H1 (cell line): Measurements from ENCODE around the gene DCLK1. TPM values are rescaled to one million over a fixed set of nuclear protein-coding genes. Genes with fewer than 3 reads are reported as not detected.

Experiments
- CTCF ChIA-PET: fragments of 300-600 bp; sonication (Branson Sonifier 250); formaldehyde crosslinking; loops from one replicate; lab custom pipeline; 2021; ENCODE audit not compliant: partially characterized antibody; lab: Charles Lee
- POLR2A ChIA-PET: fragments of 300-600 bp; sonication (Branson Sonifier 250); formaldehyde crosslinking; loops from one replicate; lab custom pipeline; 2021; ENCODE audit warnings: inconsistent platforms; ENCODE audit not compliant: partially characterized antibody; lab: Charles Lee
- DNase-seq, 2 experiments: peaks; one replicate each; pipeline versions ENCODE4 v3.0.0 to v3.0.0-alpha.2; 2010 to 2022; ENCODE audit warnings: low spot score in 2 of 2, low read depth in 1 of 2, mixed read lengths in 1 of 2
- FAIRE-seq: peaks from 2 replicates; lab custom pipeline; 2011; peaks lifted over from hg19 to GRCh38; lab: Jason Lieb, UNC
- H2AFZ ChIP-seq: 2 replicates; pipeline ENCODE4 v1.8.1; 2012; ENCODE audit warnings: low read length, inconsistent platforms
- H2AK5ac ChIP-seq: 2 replicates; pipeline ENCODE4 v1.6.1; 2013; ENCODE audit warnings: low read depth, low read length
- H2BK120ac ChIP-seq: replicated peaks from 2 replicates; pipeline ENCODE3; 2013; ENCODE audit warnings: low read depth, low read length, inconsistent platforms
- H2BK12ac ChIP-seq: 2 replicates; pipeline ENCODE4 v1.6.1; 2013; ENCODE audit warnings: low read depth, low read length
- H2BK15ac ChIP-seq: 2 replicates; pipeline ENCODE4 v1.6.1; 2013; ENCODE audit warnings: low read length
- H2BK20ac ChIP-seq: 2 replicates; pipeline ENCODE4 v1.6.1; 2013; ENCODE audit warnings: low read length
- H2BK5ac ChIP-seq: 2 replicates; pipeline ENCODE4 v1.6.1; 2013; ENCODE audit warnings: low read depth, low read length
- H3K14ac ChIP-seq: 2 replicates; pipeline ENCODE4 v1.6.1; 2013; ENCODE audit warnings: inconsistent platforms; ENCODE audit not compliant: insufficient read length
- H3K18ac ChIP-seq: 2 replicates; pipeline ENCODE4 v1.6.1; 2013; ENCODE audit warnings: low read length; ENCODE audit errors: extremely low read depth
- H3K23ac ChIP-seq: 2 replicates; pipeline ENCODE4 v1.6.1; 2013; ENCODE audit warnings: inconsistent platforms; ENCODE audit not compliant: insufficient read length
- H3K23me2 ChIP-seq: 2 replicates; pipeline ENCODE4 v1.6.1; 2013; ENCODE audit warnings: low read depth, low read length
- H3K27ac ChIP-seq: 2 replicates; pipeline ENCODE4 v1.6.1; 2011; ENCODE audit warnings: low read depth, low read length, inconsistent platforms
- H3K27me3 ChIP-seq, 4 experiments: replicated peaks in 1 of 4; 1 replicate in 1 of 4; 2 replicates in 3 of 4; pipeline versions ENCODE4 v1.6.1 to v1.8.1; 2011 to 2013; ENCODE audit warnings: low read length in 3 of 4, mild to moderate bottlenecking in 3 of 4, inconsistent platforms in 2 of 4, mixed read lengths in 2 of 4, moderate library complexity in 1 of 4; ENCODE audit not compliant: control insufficient read depth in 3 of 4, insufficient read depth in 3 of 4; ENCODE audit errors: extremely low read depth in 1 of 4
- H3K36me3 ChIP-seq, 4 experiments: 2 replicates each; pipeline versions ENCODE4 v1.6.1 to v1.8.1; 2011 to 2013; ENCODE audit warnings: mild to moderate bottlenecking in 4 of 4, low read length in 3 of 4, moderate library complexity in 2 of 4, control low read depth in 1 of 4, inconsistent platforms in 1 of 4; ENCODE audit not compliant: insufficient read depth in 4 of 4, control insufficient read depth in 2 of 4
- H3K4ac ChIP-seq: replicated peaks from 2 replicates; pipeline ENCODE3; 2013; ENCODE audit warnings: low read length, low read depth, mixed read lengths, inconsistent platforms; ENCODE audit not compliant: insufficient read length
- H3K4me1 ChIP-seq, 4 experiments: replicated peaks in 1 of 4; 1 replicate in 1 of 4; 2 replicates in 3 of 4; pipeline versions ENCODE4 v1.6.1 to v1.8.1; 2011 to 2013; ENCODE audit warnings: low read length in 3 of 4, inconsistent platforms in 2 of 4, mixed read lengths in 1 of 4; ENCODE audit not compliant: insufficient read depth in 4 of 4, control insufficient read depth in 3 of 4
- H3K4me2 ChIP-seq, 2 experiments: 2 replicates each; pipeline versions ENCODE4 v1.6.1 to v1.8.1; 2011 to 2013; ENCODE audit warnings: low read depth in 2 of 2, low read length in 2 of 2, control low read depth in 1 of 2, inconsistent platforms in 1 of 2, mild to moderate bottlenecking in 1 of 2; ENCODE audit not compliant: insufficient read depth in 1 of 2
- H3K4me3 ChIP-seq, 4 experiments: fragments of 200-600, 300-600 bp in 1 of 4; sonication (generic), shearing (Covaris generic), sonication (Bioruptor Twin) in 1 of 4; 2 replicates each; pipeline versions ENCODE4 v1.5.1 to v1.8.1; 2011 to 2016; ENCODE audit warnings: low read length in 4 of 4, low read depth in 3 of 4, control low read depth in 2 of 4, inconsistent platforms in 2 of 4, mild to moderate bottlenecking in 2 of 4, mixed read lengths in 1 of 4, moderate library complexity in 1 of 4; ENCODE audit not compliant: insufficient read depth in 2 of 4; ENCODE audit errors: extremely low read depth in 1 of 4
- H3K56ac ChIP-seq: replicated peaks from 2 replicates; pipeline ENCODE3; 2013; ENCODE audit warnings: low read depth, mild to moderate bottlenecking, mixed read lengths, low read length, inconsistent platforms; ENCODE audit not compliant: insufficient read length
- H3K79me1 ChIP-seq: 2 replicates; pipeline ENCODE4 v1.6.1; 2013; ENCODE audit warnings: low read depth, low read length, control low read depth
- H3K79me2 ChIP-seq, 2 experiments: 2 replicates each; pipeline versions ENCODE4 v1.6.1 to v1.8.1; 2012 to 2013; ENCODE audit warnings: low read length in 2 of 2, mild to moderate bottlenecking in 2 of 2, inconsistent platforms in 1 of 2; ENCODE audit not compliant: insufficient read depth in 2 of 2, control insufficient read depth in 1 of 2
- H3K9ac ChIP-seq, 4 experiments: replicated peaks in 1 of 4; 1 replicate in 1 of 4; 2 replicates in 3 of 4; pipeline versions ENCODE4 v1.6.1 to v1.8.1; 2011 to 2013; ENCODE audit warnings: low read depth in 3 of 4, low read length in 3 of 4, control low read depth in 2 of 4, mild to moderate bottlenecking in 2 of 4, moderate library complexity in 2 of 4, inconsistent platforms in 1 of 4; ENCODE audit errors: extremely low read depth in 1 of 4
- H3K9me3 ChIP-seq, 2 experiments: 2 replicates each; pipeline versions ENCODE4 v1.6.1 to v1.8.1; 2012 to 2013; ENCODE audit warnings: mild to moderate bottlenecking in 2 of 2, moderate library complexity in 2 of 2, control low read depth in 1 of 2, inconsistent platforms in 1 of 2, low read depth in 1 of 2, low read length in 1 of 2, mixed read lengths in 1 of 2; ENCODE audit not compliant: insufficient read depth in 2 of 2
- H4K20me1 ChIP-seq, 2 experiments: replicated peaks in 1 of 2; 2 replicates each; pipeline versions ENCODE3 to v1.8.1; 2011 to 2013; ENCODE audit warnings: inconsistent platforms in 2 of 2, low read length in 2 of 2, mild to moderate bottlenecking in 1 of 2; ENCODE audit not compliant: insufficient read depth in 2 of 2, control insufficient read depth in 1 of 2
- H4K5ac ChIP-seq: 2 replicates; pipeline ENCODE4 v1.6.1; 2013; ENCODE audit warnings: low read length, low read depth, mixed read lengths, inconsistent platforms; ENCODE audit not compliant: insufficient read length
- H4K8ac ChIP-seq: 2 replicates; pipeline ENCODE4 v1.8.0; 2013; ENCODE audit warnings: mild to moderate bottlenecking, moderate library complexity, low read length, inconsistent platforms; ENCODE audit not compliant: insufficient read depth; ENCODE audit errors: extremely low read depth
- H4K91ac ChIP-seq: replicated peaks from 2 replicates; pipeline ENCODE3; 2013; ENCODE audit warnings: low read length, mixed read lengths, inconsistent platforms; ENCODE audit not compliant: insufficient read length
- BCL11A ChIP-seq, 2 experiments: IDR thresholded peaks; one replicate each; pipeline ENCODE4 v1.6.1; 2011; ENCODE audit warnings: low read depth in 2 of 2, low read length in 2 of 2, mild to moderate bottlenecking in 2 of 2
- CTCF ChIP-seq, 3 experiments: IDR thresholded peaks; 1 replicate in 2 of 3; 2 replicates in 1 of 3; pipeline versions ENCODE4 v1.5.1 to v1.6.1; 2011; ENCODE audit warnings: low read length in 3 of 3, mild to moderate bottlenecking in 3 of 3, inconsistent platforms in 2 of 3, low read depth in 1 of 3, moderate library complexity in 1 of 3; ENCODE audit not compliant: insufficient read depth in 1 of 3; ENCODE audit errors: control extremely low read depth in 1 of 3
- HDAC6 ChIP-seq: IDR thresholded peaks from one replicate; pipeline ENCODE4 v1.7.1; 2012; ENCODE audit warnings: low read depth, mild to moderate bottlenecking, inconsistent platforms, low read length, moderate library complexity
- RAD21 ChIP-seq, 2 experiments: IDR thresholded peaks in 1 of 2; conservative IDR thresholded peaks in 1 of 2; 2 replicates each; pipeline ENCODE4 v1.6.1; 2011; ENCODE audit warnings: low read depth in 2 of 2, low read length in 2 of 2, improper control_type of control experiment in 1 of 2, inconsistent platforms in 1 of 2, mild to moderate bottlenecking in 1 of 2, moderate library complexity in 1 of 2
- WGBS, 2 experiments: shearing (Covaris generic) in 1 of 2; methylation state at CpG; one replicate each; pipeline versions ENCODE4 v1.1.6 to v1.1.7; 2013 to 2015; ENCODE audit warnings: low lambda C conversion rate in 2 of 2, mixed read lengths in 2 of 2, inconsistent platforms in 1 of 2, low coverage in 1 of 2, missing lambda C conversion rate in 1 of 2; ENCODE audit not compliant: insufficient replicate concordance in 2 of 2, insufficient coverage in 1 of 2, insufficient read length in 1 of 2; ENCODE audit errors: extremely low coverage in 1 of 2, missing lambda C conversion rate in 1 of 2; 5-methylcytosine and 5-hydroxymethylcytosine counted together
- polyA plus RNA-seq, 7 experiments: library from polyadenylated mRNA; depleted of rRNA in 3 of 7; stranded (reverse) in 5 of 7; unstranded in 2 of 7; fragments of >200 nt in 5 of 7; fragments of 200-250 nt in 2 of 7; gene quantifications; 1 replicate in 5 of 7; 2 replicates in 1 of 7; 4 replicates in 1 of 7; pipeline versions ENCODE4 v1.2.1 to v1.2.3, GENCODE V29; 2011 to 2013; ENCODE audit warnings: missing spikeins in 2 of 7, mixed read lengths in 2 of 7
- total RNA-seq: library from RNA; stranded (reverse); fragmentation: NEBNext Ultra II Directional; extraction: Animal tissue kit (Norgen Biotek cat#: 25700); gene quantifications from 2 replicates; pipeline ENCODE4 v1.2.1, GENCODE V29; 2021

DCLK1 gene
- total and polyA plus RNA-seq, 2 of the 8 experiments (the other 6 are each of a cell fraction or from before 2014, with no cell fraction given): 22.8 to 41.0 TPM

GRCh38 chr13:35833031-35833430 is 298.2 kb downstream of the DCLK1 start:
- no peaks in the 10 kb centered on the region for H3K23me2 ChIP-seq
- H3K23ac ChIP-seq: no peak overlapping the region
- no peak overlapping the region for H4K91ac ChIP-seq
- no peaks in the 10 kb centered on the region; a peak in 1 of 7 replicates for H3K4me1 ChIP-seq
- no peak overlapping the region for H2AK5ac ChIP-seq
- H2BK20ac ChIP-seq: no peak overlapping the region
- no peak overlapping the region for H4K8ac ChIP-seq
- TF ChIP-seq RAD21 (IDR thresholded peaks at IDR 0.05 in 1 of 2, conservative IDR thresholded peaks at IDR 0.05 in 1 of 2; ENCODE audit: low read depth in 2 of 2, low read length in 2 of 2): peak in 1 of 2 experiments; percentile 7; a peak in 1 of 4 replicates
- no peak for TF ChIP-seq HDAC6
- TF ChIP-seq CTCF (IDR thresholded peaks at IDR 0.05; ENCODE audit: control extremely low read depth in 1 of 3, insufficient read depth in 1 of 3, low read depth in 1 of 3, low read length in 3 of 3): peak in 2 of 3 experiments; percentile 32 to 33; a peak in 3 of 4 replicates
- TF ChIP-seq BCL11A (IDR thresholded peaks at IDR 0.05; ENCODE audit: low read depth in 2 of 2, low read length in 2 of 2): no peak
- POLR2A ChIA-PET: no interaction called here
- no peak overlapping the region for H3K9ac ChIP-seq
- no peak overlapping the region for H2AFZ ChIP-seq
- no peak overlapping the region for H2BK120ac ChIP-seq
- H2BK5ac ChIP-seq: no peak overlapping the region
- DNase-seq: no peak
- H3K18ac ChIP-seq: no peak overlapping the region
- no peaks in the 10 kb centered on the region for H4K20me1 ChIP-seq
- H3K14ac ChIP-seq: no peak overlapping the region
- no peak overlapping the region for H3K4ac ChIP-seq
- peaks cover 0 to 10% (median 2%) of the 10 kb centered on the region in 4 experiments; a peak in 5 of 8 replicates for H3K36me3 ChIP-seq
- FAIRE-seq: no peak
- H2BK15ac ChIP-seq: no peak overlapping the region
- H3K79me1 ChIP-seq: no peaks in the 10 kb centered on the region
- no peak overlapping the region for H3K4me2 ChIP-seq
- CTCF ChIA-PET: interaction anchor here (1.0 to 7.8 kb wide), 4 partner anchors 10 to 28 kb away, joined by 3 to 60 read pairs (median 3); no protein-coding TSS in a partner anchor
- no peaks in the 10 kb centered on the region for H3K79me2 ChIP-seq
- H3K4me3 ChIP-seq: no peak overlapping the region
- H4K5ac ChIP-seq: no peak overlapping the region
- 90% methylated on average over 9 of the region's 9 CpGs; no CpG with 5 or more reads in 1 of the 2 experiments for WGBS, 2 experiments
- H3K27ac ChIP-seq: no peak overlapping the region
- H3K9me3 ChIP-seq: no peaks in the 10 kb centered on the region
- H3K56ac ChIP-seq: no peak overlapping the region
- H3K27me3 ChIP-seq: no peaks in the 10 kb centered on the region
- H2BK12ac ChIP-seq: no peak overlapping the region
